Liver (tissue), 9 donors: ENCODE data around the gene TAGLN2. TPM values are rescaled to one million over a fixed set of nuclear protein-coding genes. Genes with fewer than 3 reads are reported as not detected.

Experiments
- DNase-seq: peaks from one replicate; pipeline ENCODE4 v3.0.0-alpha.2; 2017; ENCODE audit warnings: low spot score
- H3K27ac ChIP-seq, 2 donors: one replicate each; pipeline ENCODE4 v1.7.0; 2013; ENCODE audit warnings: inconsistent platforms in 2 of 2, low read length in 2 of 2, control low read depth in 1 of 2, low read depth in 1 of 2, mild to moderate bottlenecking in 1 of 2
- H3K27me3 ChIP-seq, 4 donors: one replicate each; pipeline versions ENCODE4 v1.6.1 to v1.7.0; 2013; ENCODE audit warnings: low read length in 3 of 4, inconsistent platforms in 1 of 4, mild to moderate bottlenecking in 1 of 4, moderate library complexity in 1 of 4; ENCODE audit not compliant: control insufficient read depth in 4 of 4, insufficient read depth in 4 of 4
- H3K36me3 ChIP-seq, 4 donors: one replicate each; pipeline versions ENCODE4 v1.6.1 to v1.7.0; 2013; ENCODE audit warnings: low read length in 3 of 4, mild to moderate bottlenecking in 3 of 4, low read depth in 1 of 4, moderate library complexity in 1 of 4; ENCODE audit not compliant: control insufficient read depth in 4 of 4, insufficient read depth in 3 of 4
- H3K4me1 ChIP-seq, 4 donors: one replicate each; pipeline versions ENCODE4 v1.6.1 to v1.7.0; 2013; ENCODE audit warnings: low read length in 3 of 4, mild to moderate bottlenecking in 3 of 4, moderate library complexity in 1 of 4; ENCODE audit not compliant: control insufficient read depth in 4 of 4, insufficient read depth in 4 of 4
- H3K4me3 ChIP-seq, 3 donors: one replicate each; pipeline versions ENCODE4 v1.6.1 to v1.7.0; 2013; ENCODE audit warnings: low read length in 3 of 3, control low read depth in 1 of 3, low read depth in 1 of 3, mild to moderate bottlenecking in 1 of 3
- H3K9ac ChIP-seq, 2 donors: one replicate each; pipeline ENCODE4 v1.7.0; 2013; ENCODE audit warnings: low read length in 2 of 2, mild to moderate bottlenecking in 2 of 2, moderate library complexity in 2 of 2, control low read depth in 1 of 2, low read depth in 1 of 2
- H3K9me3 ChIP-seq, 4 donors: one replicate each; pipeline versions ENCODE4 v1.6.1 to v1.7.0; 2013; ENCODE audit warnings: low read length in 3 of 4; ENCODE audit not compliant: control insufficient read depth in 4 of 4
- ATF3 ChIP-seq: IDR thresholded peaks from 2 replicates; pipeline ENCODE4 v1.6.1; 2016; ENCODE audit warnings: antibody characterized with exemption
- EGR1 ChIP-seq, 2 donors: IDR thresholded peaks; 2 replicates each; pipeline ENCODE4 v1.6.1; 2016 to 2018; ENCODE audit warnings: antibody characterized with exemption in 2 of 2, low read depth in 2 of 2
- FOXA1 ChIP-seq: IDR thresholded peaks from 2 replicates; pipeline ENCODE4 v1.6.1; 2016; ENCODE audit warnings: antibody characterized with exemption
- FOXA2 ChIP-seq: IDR thresholded peaks from 2 replicates; pipeline ENCODE4 v1.6.1; 2016; ENCODE audit warnings: antibody characterized with exemption
- GABPA ChIP-seq, 2 donors: IDR thresholded peaks in 1 of 2; conservative IDR thresholded peaks in 1 of 2; 2 replicates each; pipeline ENCODE4 v1.6.1; 2016; ENCODE audit warnings: antibody characterized with exemption in 2 of 2, mild to moderate bottlenecking in 1 of 2, moderate library complexity in 1 of 2
- HNF4A ChIP-seq, 2 donors: conservative IDR thresholded peaks; 2 replicates each; pipeline ENCODE4 v1.6.1; 2016; ENCODE audit warnings: antibody characterized with exemption in 2 of 2, mild to moderate bottlenecking in 2 of 2
- HNF4G ChIP-seq: IDR thresholded peaks from 2 replicates; pipeline ENCODE4 v1.6.1; 2016; ENCODE audit warnings: antibody characterized with exemption
- JUND ChIP-seq, 2 donors: IDR thresholded peaks; 2 replicates each; pipeline ENCODE4 v1.6.1; 2016; ENCODE audit warnings: antibody characterized with exemption in 2 of 2
- NR2F2 ChIP-seq: IDR thresholded peaks from 2 replicates; pipeline ENCODE4 v1.6.1; 2016; ENCODE audit warnings: antibody characterized with exemption
- RAD21 ChIP-seq, 2 donors: IDR thresholded peaks; 2 replicates each; pipeline ENCODE4 v1.6.1; 2016; ENCODE audit warnings: antibody characterized with exemption in 2 of 2, mild to moderate bottlenecking in 2 of 2
- RXRA ChIP-seq, 2 donors: IDR thresholded peaks; 2 replicates each; pipeline ENCODE4 v1.6.1; 2017 to 2018; ENCODE audit warnings: antibody characterized with exemption in 2 of 2, mild to moderate bottlenecking in 1 of 2
- SP1 ChIP-seq: IDR thresholded peaks from 2 replicates; pipeline ENCODE4 v1.6.1; 2018; ENCODE audit warnings: antibody characterized with exemption, mild to moderate bottlenecking
- TAF1 ChIP-seq: conservative IDR thresholded peaks from 2 replicates; pipeline ENCODE4 v1.6.1; 2016; ENCODE audit warnings: antibody characterized with exemption, mild to moderate bottlenecking
- YY1 ChIP-seq: IDR thresholded peaks from 2 replicates; pipeline ENCODE4 v1.6.1; 2016; ENCODE audit warnings: antibody characterized with exemption, mild to moderate bottlenecking
- WGBS: extraction: QIAGEN DNeasy Blood & Tissue Kit; methylation state at CpG from one replicate; pipeline ENCODE4 v1.1.7; 2013; 5-methylcytosine and 5-hydroxymethylcytosine counted together
- polyA plus RNA-seq, 2 donors: library from polyadenylated mRNA; stranded (reverse) in 1 of 2; unstranded in 1 of 2; fragments of 200-250 nt in 1 of 2; fragments of >200 nt in 1 of 2; fragmentation: Nextera tagmentation in 1 of 2; extraction: Ambion mirVana in 1 of 2; gene quantifications; one replicate each; pipeline versions ENCODE4 v1.2.1 to v1.2.3, GENCODE V29; 2013 to 2015
- total RNA-seq, 2 donors: library from RNA; depleted of rRNA; stranded (reverse); fragments of >200 nt; gene quantifications; one replicate each; pipeline ENCODE4 v1.2.3, GENCODE V29; 2014
- TF ChIP-seq, protein P1 (sequence below): IDR thresholded peaks from 2 replicates; pipeline ENCODE4 v1.6.1; 2016; ENCODE audit warnings: antibody characterized with exemption
- TF ChIP-seq, protein P2 (sequence below): IDR thresholded peaks from 2 replicates; pipeline ENCODE4 v1.6.1; 2016; ENCODE audit warnings: antibody characterized with exemption, mild to moderate bottlenecking
- TF ChIP-seq, protein P3 (sequence below): IDR thresholded peaks from 2 replicates; pipeline ENCODE4 v1.6.1; 2016; ENCODE audit warnings: antibody characterized with exemption
- TF ChIP-seq, protein P4 (sequence below): fragments of 150-350 bp; IDR thresholded peaks from 2 replicates; pipeline ENCODE4 v1.5.1; 2017; ENCODE audit warnings: improper control_type of control experiment, low read depth, low read length; ENCODE audit not compliant: missing input control
- donor health status: healthy.
- donor health status: healthy.
- donor health status: healthy.
- donor health status: healthy.
- donor health status: healthy.

The TAGLN2 gene
- total and polyA plus RNA-seq, 4 donors, result 46.4 to 113 (median 79.8) TPM

DNA sequence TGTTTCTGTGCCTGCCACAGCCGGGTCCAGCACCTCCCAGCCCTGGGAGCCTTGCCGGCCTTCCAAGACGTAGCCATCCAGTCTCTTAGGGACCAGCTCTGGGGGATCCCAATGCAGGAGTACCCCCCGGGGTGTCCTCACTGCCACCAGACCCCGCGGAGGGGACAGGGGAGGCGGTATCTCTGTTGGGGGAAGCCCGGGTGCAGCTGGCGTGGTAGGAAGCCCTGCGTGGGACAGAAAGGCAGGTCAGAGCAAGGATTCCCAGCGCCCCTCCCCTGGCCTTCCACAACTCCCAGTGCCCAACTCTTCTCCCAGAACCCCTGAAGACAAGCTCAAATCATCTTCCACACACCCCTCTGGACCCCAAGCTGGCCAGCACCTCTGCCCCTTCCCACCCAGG lies 4.9 kb upstream of the TAGLN2 start:
- 93% methylated on average over 11 of the region's 11 CpGs for WGBS
- H3K9me3 ChIP-seq, result no peaks in the 10 kb centered on the region
- H3K36me3 ChIP-seq, result peaks cover 0 to 33% (median 17%) of the 10 kb centered on the region in 4 donors
- H3K4me3 ChIP-seq, result no peak overlapping the region
- H3K27me3 ChIP-seq, result no peaks in the 10 kb centered on the region
- H3K9ac ChIP-seq, result no peak overlapping the region
- DNase-seq, result no peak
- H3K27ac ChIP-seq, result no peak overlapping the region
- peaks cover 0 to 6% (median 2%) of the 10 kb centered on the region in 4 donors for H3K4me1 ChIP-seq
- TF ChIP-seq JUND (IDR thresholded peaks at IDR 0.05), result no peak

- no peak overlapping the region for H3K27ac ChIP-seq
Measured at GRCh38 chr1:159929155-159930051, 4.1 kb upstream of the TAGLN2 start.

More at GRCh38 chr1:159929155-159930051, 4.1 kb upstream of the TAGLN2 start:
- Histone ChIP-seq H3K9ac (no peak overlapping the region), H3K4me1 (peaks cover 0 to 6% (median 2%) of the 10 kb centered on the region in 4 donors), H3K27me3 (no peaks in the 10 kb centered on the region), H3K4me3 (no peak overlapping the region), H3K36me3 (peaks cover 0 to 30% (median 16%) of the 10 kb centered on the region in 4 donors), H3K9me3 (no peaks in the 10 kb centered on the region)
- no peak for DNase-seq
- TF ChIP-seq ATF3, result no peak
- TF ChIP-seq, protein P1, sequence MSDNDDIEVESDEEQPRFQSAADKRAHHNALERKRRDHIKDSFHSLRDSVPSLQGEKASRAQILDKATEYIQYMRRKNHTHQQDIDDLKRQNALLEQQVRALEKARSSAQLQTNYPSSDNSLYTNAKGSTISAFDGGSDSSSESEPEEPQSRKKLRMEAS, result no peak
- TF ChIP-seq RXRA (IDR thresholded peaks at IDR 0.05), result no peak
- TF ChIP-seq TAF1, result no peak
- no peak for TF ChIP-seq JUND (IDR thresholded peaks at IDR 0.05)
- no peak for TF ChIP-seq EGR1 (IDR thresholded peaks at IDR 0.05; ENCODE audit: low read depth in 2 of 2)
- TF ChIP-seq, protein P2, sequence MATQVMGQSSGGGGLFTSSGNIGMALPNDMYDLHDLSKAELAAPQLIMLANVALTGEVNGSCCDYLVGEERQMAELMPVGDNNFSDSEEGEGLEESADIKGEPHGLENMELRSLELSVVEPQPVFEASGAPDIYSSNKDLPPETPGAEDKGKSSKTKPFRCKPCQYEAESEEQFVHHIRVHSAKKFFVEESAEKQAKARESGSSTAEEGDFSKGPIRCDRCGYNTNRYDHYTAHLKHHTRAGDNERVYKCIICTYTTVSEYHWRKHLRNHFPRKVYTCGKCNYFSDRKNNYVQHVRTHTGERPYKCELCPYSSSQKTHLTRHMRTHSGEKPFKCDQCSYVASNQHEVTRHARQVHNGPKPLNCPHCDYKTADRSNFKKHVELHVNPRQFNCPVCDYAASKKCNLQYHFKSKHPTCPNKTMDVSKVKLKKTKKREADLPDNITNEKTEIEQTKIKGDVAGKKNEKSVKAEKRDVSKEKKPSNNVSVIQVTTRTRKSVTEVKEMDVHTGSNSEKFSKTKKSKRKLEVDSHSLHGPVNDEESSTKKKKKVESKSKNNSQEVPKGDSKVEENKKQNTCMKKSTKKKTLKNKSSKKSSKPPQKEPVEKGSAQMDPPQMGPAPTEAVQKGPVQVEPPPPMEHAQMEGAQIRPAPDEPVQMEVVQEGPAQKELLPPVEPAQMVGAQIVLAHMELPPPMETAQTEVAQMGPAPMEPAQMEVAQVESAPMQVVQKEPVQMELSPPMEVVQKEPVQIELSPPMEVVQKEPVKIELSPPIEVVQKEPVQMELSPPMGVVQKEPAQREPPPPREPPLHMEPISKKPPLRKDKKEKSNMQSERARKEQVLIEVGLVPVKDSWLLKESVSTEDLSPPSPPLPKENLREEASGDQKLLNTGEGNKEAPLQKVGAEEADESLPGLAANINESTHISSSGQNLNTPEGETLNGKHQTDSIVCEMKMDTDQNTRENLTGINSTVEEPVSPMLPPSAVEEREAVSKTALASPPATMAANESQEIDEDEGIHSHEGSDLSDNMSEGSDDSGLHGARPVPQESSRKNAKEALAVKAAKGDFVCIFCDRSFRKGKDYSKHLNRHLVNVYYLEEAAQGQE, result no peak
- no peak for TF ChIP-seq NR2F2
- TF ChIP-seq HNF4A (conservative IDR thresholded peaks at IDR 0.05), result no peak
- TF ChIP-seq, protein P3, sequence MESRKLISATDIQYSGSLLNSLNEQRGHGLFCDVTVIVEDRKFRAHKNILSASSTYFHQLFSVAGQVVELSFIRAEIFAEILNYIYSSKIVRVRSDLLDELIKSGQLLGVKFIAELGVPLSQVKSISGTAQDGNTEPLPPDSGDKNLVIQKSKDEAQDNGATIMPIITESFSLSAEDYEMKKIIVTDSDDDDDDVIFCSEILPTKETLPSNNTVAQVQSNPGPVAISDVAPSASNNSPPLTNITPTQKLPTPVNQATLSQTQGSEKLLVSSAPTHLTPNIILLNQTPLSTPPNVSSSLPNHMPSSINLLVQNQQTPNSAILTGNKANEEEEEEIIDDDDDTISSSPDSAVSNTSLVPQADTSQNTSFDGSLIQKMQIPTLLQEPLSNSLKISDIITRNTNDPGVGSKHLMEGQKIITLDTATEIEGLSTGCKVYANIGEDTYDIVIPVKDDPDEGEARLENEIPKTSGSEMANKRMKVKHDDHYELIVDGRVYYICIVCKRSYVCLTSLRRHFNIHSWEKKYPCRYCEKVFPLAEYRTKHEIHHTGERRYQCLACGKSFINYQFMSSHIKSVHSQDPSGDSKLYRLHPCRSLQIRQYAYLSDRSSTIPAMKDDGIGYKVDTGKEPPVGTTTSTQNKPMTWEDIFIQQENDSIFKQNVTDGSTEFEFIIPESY, result no peak
- TF ChIP-seq RAD21 (IDR thresholded peaks at IDR 0.05), result no peak
- TF ChIP-seq FOXA2, result no peak
- TF ChIP-seq HNF4G, result no peak
- TF ChIP-seq GABPA (IDR thresholded peaks at IDR 0.05 in 1 of 2, conservative IDR thresholded peaks at IDR 0.05 in 1 of 2), result no peak
- TF ChIP-seq, protein P4, sequence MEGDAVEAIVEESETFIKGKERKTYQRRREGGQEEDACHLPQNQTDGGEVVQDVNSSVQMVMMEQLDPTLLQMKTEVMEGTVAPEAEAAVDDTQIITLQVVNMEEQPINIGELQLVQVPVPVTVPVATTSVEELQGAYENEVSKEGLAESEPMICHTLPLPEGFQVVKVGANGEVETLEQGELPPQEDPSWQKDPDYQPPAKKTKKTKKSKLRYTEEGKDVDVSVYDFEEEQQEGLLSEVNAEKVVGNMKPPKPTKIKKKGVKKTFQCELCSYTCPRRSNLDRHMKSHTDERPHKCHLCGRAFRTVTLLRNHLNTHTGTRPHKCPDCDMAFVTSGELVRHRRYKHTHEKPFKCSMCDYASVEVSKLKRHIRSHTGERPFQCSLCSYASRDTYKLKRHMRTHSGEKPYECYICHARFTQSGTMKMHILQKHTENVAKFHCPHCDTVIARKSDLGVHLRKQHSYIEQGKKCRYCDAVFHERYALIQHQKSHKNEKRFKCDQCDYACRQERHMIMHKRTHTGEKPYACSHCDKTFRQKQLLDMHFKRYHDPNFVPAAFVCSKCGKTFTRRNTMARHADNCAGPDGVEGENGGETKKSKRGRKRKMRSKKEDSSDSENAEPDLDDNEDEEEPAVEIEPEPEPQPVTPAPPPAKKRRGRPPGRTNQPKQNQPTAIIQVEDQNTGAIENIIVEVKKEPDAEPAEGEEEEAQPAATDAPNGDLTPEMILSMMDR, result no peak
- no peak for TF ChIP-seq SP1
- TF ChIP-seq YY1, result no peak
- no peak for TF ChIP-seq FOXA1
- 90% methylated on average over 48 of the region's 48 CpGs for WGBS
